DMS153 treated with DMSO at 0.1 percent for 48 hours (cell line): ENCODE results near the gene HASPIN.

Experiments used
- DNase-seq: peaks from one replicate; lab custom pipeline; 2025; ENCODE audit not compliant: unreplicated experiment; lab: John Stamatoyannopoulos, UW

The HASPIN gene

GRCh38 chr17:3723556-3724377 is at the start of gene HASPIN:
HASPIN (plus strand) TSS chr17:3723903; CDS start chr17:3723936, 33 bp downstream.
- DNase-seq: peak; percentile 50

GRCh38 chr17:3675886-3676285 is 47.8 kb upstream of the HASPIN start:
- no peak for DNase-seq

- DNase-seq: no peak
Measured at GRCh38 chr17:3678095-3678820, 45.4 kb upstream of the HASPIN start.

GRCh38 chr17:3678821-3679530 is 44.7 kb upstream of the HASPIN start:
- DNase-seq: no peak

- DNase-seq: no peak
Measured at GRCh38 chr17:3679531-3680126, 44.1 kb upstream of the HASPIN start.

GRCh38 chr17:3681057-3681456 is 42.6 kb upstream of the HASPIN start:
- DNase-seq: no peak

- no peak for DNase-seq
Measured at GRCh38 chr17:3681565-3681964, 42.1 kb upstream of the HASPIN start.

GRCh38 chr17:3682033-3682432 is 41.7 kb upstream of the HASPIN start:
- DNase-seq: no peak

- no peak for DNase-seq
Measured at GRCh38 chr17:3683054-3683511, 40.6 kb upstream of the HASPIN start.

GRCh38 chr17:3685174-3685573 is 38.5 kb upstream of the HASPIN start:
- no peak for DNase-seq

- DNase-seq: no peak
Measured at GRCh38 chr17:3688027-3688553, 35.6 kb upstream of the HASPIN start.

- no peak for DNase-seq
Measured at GRCh38 chr17:3688852-3689261, 34.8 kb upstream of the HASPIN start.

GRCh38 chr17:3689262-3690093 is 34.2 kb upstream of the HASPIN start:
- no peak for DNase-seq

GRCh38 chr17:3690094-3690715 is 33.5 kb upstream of the HASPIN start:
- DNase-seq: no peak

GRCh38 chr17:3691617-3692067 is 32.1 kb upstream of the HASPIN start:
- DNase-seq: no peak

GRCh38 chr17:3692346-3692745 is 31.4 kb upstream of the HASPIN start:
- no peak for DNase-seq

- DNase-seq: no peak
Measured at GRCh38 chr17:3693141-3693540, 30.6 kb upstream of the HASPIN start.

GRCh38 chr17:3693829-3694231 is 29.9 kb upstream of the HASPIN start:
- DNase-seq: no peak

GRCh38 chr17:3695129-3695722 is 28.5 kb upstream of the HASPIN start:
- DNase-seq: no peak
